Activated gamma-delta T cell treated with Interleukin-2 at 50 U/mL for 16 hours (primary cell): ENCODE data around the gene WNK2.

ENCODE experiments used
- DNase-seq: peaks from one replicate; pipeline ENCODE4 v3.0.0-alpha.2; 2020

WNK2 gene

GRCh38 chr9:93164085-93164484 is 19.9 kb upstream of the WNK2 start:
- no peak for DNase-seq

GRCh38 chr9:93166699-93167098 is 17.2 kb upstream of the WNK2 start:
- no peak for DNase-seq

- DNase-seq, result no peak
Observed at GRCh38 chr9:93167185-93167584, 16.8 kb upstream of the WNK2 start.

- no peak for DNase-seq
Observed at GRCh38 chr9:93167838-93168237, 16.1 kb upstream of the WNK2 start.

- no peak for DNase-seq
Observed at GRCh38 chr9:93168581-93168980, 15.4 kb upstream of the WNK2 start.

- no peak for DNase-seq
Observed at GRCh38 chr9:93169444-93169843, 14.5 kb upstream of the WNK2 start.

GRCh38 chr9:93170571-93170970 is 13.4 kb upstream of the WNK2 start:
- DNase-seq, result no peak

- no peak for DNase-seq
Observed at GRCh38 chr9:93171261-93171990, 12.5 kb upstream of the WNK2 start.

GRCh38 chr9:93172666-93173364 is 11.1 kb upstream of the WNK2 start:
- DNase-seq, result no peak

- no peak for DNase-seq
Observed at GRCh38 chr9:93173365-93174051, 10.4 kb upstream of the WNK2 start.

GRCh38 chr9:93174976-93175375 is 9.0 kb upstream of the WNK2 start:
- DNase-seq, result no peak

- DNase-seq, result no peak
Observed at GRCh38 chr9:93177676-93178075, 6.3 kb upstream of the WNK2 start.

- no peak for DNase-seq
Observed at GRCh38 chr9:93178851-93179786, 4.8 kb upstream of the WNK2 start.

- DNase-seq, result no peak
Observed at GRCh38 chr9:93180938-93181337, 3.0 kb upstream of the WNK2 start.

- no peak for DNase-seq
Observed at GRCh38 chr9:93181672-93182435, 2.1 kb upstream of the WNK2 start.

GRCh38 chr9:93182572-93182971 is 1.4 kb upstream of the WNK2 start:
- DNase-seq, result no peak

GRCh38 chr9:93183131-93183662 is 742 bp upstream of the WNK2 start:
- DNase-seq, result no peak

GRCh38 chr9:93184432-93185265 is 710 bp downstream of the WNK2 start:
- no peak for DNase-seq

- no peak for DNase-seq
Observed at GRCh38 chr9:93185266-93186214, 1.6 kb downstream of the WNK2 start.
